Natural killer cell (primary cell): ENCODE results near the gene TCIRG1. TPM values are rescaled to one million over a fixed set of nuclear protein-coding genes. Genes with fewer than 3 reads are reported as not detected.

Experiments
- ATAC-seq, 3 donors: fragments of 150-1000 bp in 2 of 3; fragments of 200-7000 bp in 1 of 3; cut with Tn5 transposase; 1 replicate in 1 of 3; 2 replicates in 2 of 3; pipeline ENCODE4 v1.10.0; 2021; ENCODE audit warnings: mild to moderate bottlenecking in 2 of 3, moderate library complexity in 2 of 3
- DNase-seq, 2 donors: peaks; one replicate each; pipeline versions ENCODE4 v3.0.0 to v3.0.0-alpha.2; 2013 to 2021; ENCODE audit warnings: mixed read lengths in 1 of 2
- H3K27ac ChIP-seq: one replicate; pipeline ENCODE4 v1.5.1; 2013; ENCODE audit warnings: mild to moderate bottlenecking, low read length
- H3K27me3 ChIP-seq: one replicate; pipeline ENCODE4 v1.6.1; 2013; ENCODE audit warnings: low read length; ENCODE audit not compliant: control insufficient read depth, insufficient read depth
- H3K36me3 ChIP-seq: one replicate; pipeline ENCODE4 v1.6.1; 2013; ENCODE audit warnings: low read length; ENCODE audit not compliant: control insufficient read depth, insufficient read depth
- H3K4me1 ChIP-seq: one replicate; pipeline ENCODE4 v1.6.1; 2013; ENCODE audit warnings: low read length; ENCODE audit not compliant: control insufficient read depth, insufficient read depth
- H3K4me3 ChIP-seq: one replicate; pipeline ENCODE4 v1.5.1; 2013; ENCODE audit warnings: low read length
- H3K9me3 ChIP-seq: one replicate; pipeline ENCODE4 v1.6.1; 2013; ENCODE audit warnings: low read length; ENCODE audit not compliant: control insufficient read depth, insufficient read depth
- H3K27ac Mint-ChIP-seq, 2 donors: one replicate each; pipeline ENCODE4 v1.8.0; 2022; ENCODE audit warnings: mild to moderate bottlenecking in 2 of 2, mixed read lengths in 2 of 2, moderate library complexity in 1 of 2
- H3K27me3 Mint-ChIP-seq, 2 donors: one replicate each; pipeline ENCODE4 v1.8.0; 2022; ENCODE audit warnings: low read depth in 2 of 2, mixed read lengths in 2 of 2
- H3K36me3 Mint-ChIP-seq: one replicate; pipeline ENCODE4 v1.8.0; 2022; ENCODE audit warnings: mixed read lengths
- H3K4me1 Mint-ChIP-seq, 2 donors: one replicate each; pipeline ENCODE4 v1.8.0; 2022; ENCODE audit warnings: mixed read lengths in 2 of 2
- H3K4me3 Mint-ChIP-seq: one replicate; pipeline ENCODE4 v1.8.0; 2022; ENCODE audit warnings: mild to moderate bottlenecking, moderate library complexity, mixed read lengths
- H3K9me3 Mint-ChIP-seq, 2 donors: one replicate each; pipeline ENCODE4 v1.8.0; 2022; ENCODE audit warnings: mixed read lengths in 2 of 2
- CTCF ChIP-seq: fragments of 200-600 bp; IDR thresholded peaks from one replicate; pipeline ENCODE4 v1.8.0; 2022; ENCODE audit warnings: antibody characterized with exemption
- WGBS: methylation state at CpG from one replicate; pipeline ENCODE4 v1.1.7; 2013; ENCODE audit warnings: missing lambda C conversion rate; ENCODE audit not compliant: insufficient coverage; 5-methylcytosine and 5-hydroxymethylcytosine counted together
- intact Hi-C: fragments of 100-400 bp; cut with micrococcal nuclease; formaldehyde crosslinking; loops from one replicate; pipeline ENCODE4 v1.14.2; 2022
- total RNA-seq, 4 donors: library from RNA; stranded (reverse); fragments of 120-200 nt in 1 of 4; gene quantifications; one replicate each; pipeline versions ENCODE4 v1.2.3 to v1.2.4, GENCODE V29; 2013 to 2022

The TCIRG1 gene
- total RNA-seq, 3 donors from 2014 or later (not counting 1 experiment from before 2014, with no cell fraction given): 438 to 480 (median 465) TPM

GRCh38 chr11:68077617-68078582 is 39.1 kb downstream of the TCIRG1 start:
- H3K27ac ChIP-seq: no peak overlapping the region
- H3K4me3 ChIP-seq: no peak overlapping the region
- 63% methylated on average over 7 of the region's 8 CpGs for WGBS
- no peaks in the 10 kb centered on the region for H3K27me3 ChIP-seq
- peak in 1 of 3 donors; percentile 48 for ATAC-seq
- DNase-seq: no peak
- peaks cover 3% of the 10 kb centered on the region for H3K36me3 ChIP-seq
- peak overlapping the region in 1 of 2 donors; percentile 25 for H3K27ac Mint-ChIP-seq
- no peak for TF ChIP-seq CTCF
- H3K4me1 Mint-ChIP-seq: peaks cover 0 to 6% of the 10 kb centered on the region in 2 donors
- H3K36me3 Mint-ChIP-seq: no peaks in the 10 kb centered on the region
- peaks cover 4% of the 10 kb centered on the region for H3K4me1 ChIP-seq
- H3K9me3 ChIP-seq: no peaks in the 10 kb centered on the region
- no peaks in the 10 kb centered on the region for H3K27me3 Mint-ChIP-seq
- intact Hi-C loops: no loop called here
- H3K9me3 Mint-ChIP-seq: no peaks in the 10 kb centered on the region
- H3K4me3 Mint-ChIP-seq: no peak overlapping the region

- Mint-ChIP-seq H3K27ac (no peak overlapping the region), H3K4me1 (peaks cover 0 to 6% of the 10 kb centered on the region in 2 donors), H3K36me3 (no peaks in the 10 kb centered on the region), H3K4me3 (no peak overlapping the region), H3K9me3 (no peaks in the 10 kb centered on the region), H3K27me3 (no peaks in the 10 kb centered on the region)
- peaks cover 4% of the 10 kb centered on the region for H3K4me1 ChIP-seq
- no peak for TF ChIP-seq CTCF
- DNase-seq (no peak), ATAC-seq (no peak)
- H3K4me3 ChIP-seq: no peak overlapping the region
- no peaks in the 10 kb centered on the region for H3K27me3 ChIP-seq
- 97% methylated on average over 8 of the region's 8 CpGs for WGBS
- no peak overlapping the region for H3K27ac ChIP-seq
- H3K36me3 ChIP-seq: peaks cover 3% of the 10 kb centered on the region
- intact Hi-C loops: no loop called here
- H3K9me3 ChIP-seq: no peaks in the 10 kb centered on the region
Observed at GRCh38 chr11:68080860-68081259, 42.0 kb downstream of the TCIRG1 start.

GRCh38 chr11:68081691-68082090 is 42.9 kb downstream of the TCIRG1 start:
- no peaks in the 10 kb centered on the region for H3K9me3 Mint-ChIP-seq
- H3K27me3 ChIP-seq: no peaks in the 10 kb centered on the region
- H3K27ac Mint-ChIP-seq: no peak overlapping the region
- TF ChIP-seq CTCF: no peak
- H3K4me3 ChIP-seq: no peak overlapping the region
- ATAC-seq: no peak
- 89% methylated on average over 7 of the region's 9 CpGs for whole genome bisulfite sequencing
- H3K4me1 ChIP-seq: peaks cover 4% of the 10 kb centered on the region
- H3K27ac ChIP-seq: no peak overlapping the region
- no peak overlapping the region for H3K4me3 Mint-ChIP-seq
- intact Hi-C loops: no loop called here
- no peaks in the 10 kb centered on the region for H3K27me3 Mint-ChIP-seq
- H3K4me1 Mint-ChIP-seq: peaks cover 0 to 6% of the 10 kb centered on the region in 2 donors
- DNase-seq: no peak
- no peaks in the 10 kb centered on the region for H3K9me3 ChIP-seq
- peaks cover 3% of the 10 kb centered on the region for H3K36me3 ChIP-seq
- no peaks in the 10 kb centered on the region for H3K36me3 Mint-ChIP-seq
